HepG2 (cell line): ENCODE measurements around the gene PPP1R16B. TPM values are rescaled to one million over a fixed set of nuclear protein-coding genes. Genes with fewer than 3 reads are reported as not detected.

Experiments
- ATF7-NPFF ChIP-seq: sonication (generic); formaldehyde crosslinking; IDR thresholded peaks from 2 replicates; pipeline ENCODE4 v1.8.1; 2023; ENCODE audit warnings: mild to moderate bottlenecking, low read depth, missing genetic modification reagents, moderate library complexity
- CEBPZ ChIP-seq: IDR thresholded peaks from 2 replicates; pipeline ENCODE4 v1.6.1; 2012; ENCODE audit warnings: low read length, improper control_type of control experiment
- CHD2 ChIP-seq: IDR thresholded peaks from 2 replicates; pipeline ENCODE4 v1.6.1; 2011; ENCODE audit warnings: low read depth, low read length, improper control_type of control experiment
- DRAP1 ChIP-seq: IDR thresholded peaks from 2 replicates; pipeline ENCODE4 v1.6.1; 2016; ENCODE audit warnings: missing genetic modification reagents, missing compliant biosample characterization
- ERF ChIP-seq: IDR thresholded peaks from 2 replicates; pipeline ENCODE4 v1.6.1; 2018; ENCODE audit warnings: missing biosample characterization, missing genetic modification reagents
- KDM4B ChIP-seq: sonication (generic); formaldehyde crosslinking; IDR thresholded peaks from 2 replicates; pipeline ENCODE4 v1.4.0; 2020; ENCODE audit warnings: missing genetic modification reagents
- MED1 ChIP-seq: sonication (generic); formaldehyde crosslinking; IDR thresholded peaks from 2 replicates; pipeline ENCODE4 v1.4.0; 2020; ENCODE audit warnings: missing genetic modification reagents
- MXD1 ChIP-seq: sonication (generic); formaldehyde crosslinking; IDR thresholded peaks from 2 replicates; pipeline ENCODE4 v1.4.0; 2020; ENCODE audit warnings: mild to moderate bottlenecking, missing genetic modification reagents
- NCOA2 ChIP-seq: sonication (generic); formaldehyde crosslinking; IDR thresholded peaks from 2 replicates; pipeline ENCODE4 v1.8.0; 2022; ENCODE audit warnings: inconsistent platforms
- RNF2 ChIP-seq: fragments of 450-650 bp; conservative IDR thresholded peaks from 2 replicates; pipeline ENCODE4 v1.6.1; 2016; ENCODE audit warnings: low read depth
- SAP130 ChIP-seq: IDR thresholded peaks from 2 replicates; pipeline ENCODE4 v1.6.1; 2016; ENCODE audit warnings: low read depth
- SKI ChIP-seq: fragments of 450-650 bp; IDR thresholded peaks from one replicate; pipeline ENCODE4 v1.6.1; 2018; ENCODE audit warnings: mild to moderate bottlenecking; ENCODE audit not compliant: partially characterized antibody
- SMAD9 ChIP-seq: sonication (generic); formaldehyde crosslinking; IDR thresholded peaks from 2 replicates; pipeline ENCODE4 v1.5.1; 2020; ENCODE audit warnings: mild to moderate bottlenecking, missing genetic modification reagents
- ZNF138 ChIP-seq: sonication (generic); formaldehyde crosslinking; IDR thresholded peaks from 2 replicates; pipeline ENCODE4 v1.5.0; 2020; ENCODE audit warnings: mild to moderate bottlenecking, low read depth, missing genetic modification reagents
- ZNF333 ChIP-seq: sonication (generic); formaldehyde crosslinking; IDR thresholded peaks from 2 replicates; pipeline ENCODE4 v1.4.0; 2020; ENCODE audit warnings: mild to moderate bottlenecking, missing genetic modification reagents, borderline replicate concordance
- ZNF33B ChIP-seq: sonication (generic); formaldehyde crosslinking; IDR thresholded peaks from 2 replicates; pipeline ENCODE4 v1.5.1; 2020; ENCODE audit warnings: mild to moderate bottlenecking, missing genetic modification reagents
- ZNF503 ChIP-seq: sonication (generic); formaldehyde crosslinking; IDR thresholded peaks from 2 replicates; pipeline ENCODE4 v1.4.0; 2020; ENCODE audit warnings: missing genetic modification reagents
- polyA plus RNA-seq, 8 experiments: library from polyadenylated mRNA; depleted of rRNA in 3 of 8; stranded (reverse) in 7 of 8; unstranded in 1 of 8; fragments of >200 nt; fragmentation: Illumina TruSeq in 4 of 8; extraction: Trizol in 4 of 8; gene quantifications; 2 replicates each; pipeline versions ENCODE4 v1.2.1 to v1.2.3, GENCODE V29; 2011 to 2016; ENCODE audit warnings: low read depth in 4 of 8, missing spikeins in 1 of 8, mixed read lengths in 1 of 8; ENCODE audit not compliant: insufficient read depth in 1 of 8
- total RNA-seq, 5 experiments: library from RNA; depleted of rRNA; stranded (reverse); fragments of >200 nt; fragmentation: Illumina TruSeq; extraction: Trizol; gene quantifications; 2 replicates each; pipeline ENCODE4 v1.2.3, GENCODE V29; 2016; ENCODE audit warnings: low read depth in 1 of 5
- TF ChIP-seq, protein P1 (sequence below): sonication (generic); formaldehyde crosslinking; IDR thresholded peaks from 2 replicates; pipeline ENCODE4 v1.4.0; 2020; ENCODE audit warnings: missing genetic modification reagents, mild to moderate bottlenecking, borderline replicate concordance
- TF ChIP-seq, protein P2 (sequence below): sonication (generic); formaldehyde crosslinking; IDR thresholded peaks from 2 replicates; pipeline ENCODE4 v1.9.0; 2021; ENCODE audit warnings: missing genetic modification reagents, mild to moderate bottlenecking, borderline replicate concordance

Gene PPP1R16B
- total and polyA plus RNA-seq, 2 of the 13 experiments (the other 11 are each of a cell fraction or from before 2014, with no cell fraction given) = 0.02 to 0.11 TPM

DNA sequence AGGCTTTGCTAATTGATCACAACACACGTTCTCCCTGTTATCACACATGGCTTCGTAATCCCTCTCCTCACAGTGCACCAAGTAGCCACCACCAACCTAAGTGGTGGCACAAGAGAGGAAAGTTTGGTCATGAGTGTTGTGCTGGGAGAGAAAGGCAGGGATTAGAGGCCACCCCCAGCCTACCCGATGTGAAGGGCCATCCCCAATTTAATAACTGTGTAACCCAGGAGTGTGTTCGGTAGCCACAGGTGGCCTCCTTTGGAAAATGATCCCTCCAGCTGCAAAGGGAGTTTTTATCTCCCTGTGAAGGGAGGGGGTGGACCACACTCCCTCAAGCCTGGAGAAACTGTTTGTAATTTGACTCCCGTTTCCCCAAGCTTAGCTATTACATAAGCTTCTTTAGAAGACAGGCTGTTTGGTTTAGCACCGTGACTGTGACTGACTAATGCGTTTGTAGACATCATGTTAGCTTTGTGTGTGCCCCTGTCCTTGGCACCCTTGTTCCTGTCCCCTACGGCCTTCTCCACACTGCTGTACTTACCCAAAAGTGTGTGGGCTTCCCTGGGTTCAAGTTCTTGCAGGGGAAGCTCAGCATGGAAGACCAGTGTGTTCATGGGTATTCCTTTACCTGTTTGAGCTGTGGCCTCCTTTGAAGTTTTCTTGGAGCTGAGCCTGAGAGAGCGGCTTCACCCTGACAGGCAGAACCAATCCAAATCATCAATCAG lies 20.6 kb downstream of the PPP1R16B start (continued):
- peak; percentile 85; the same call in 1 of the 2 replicates for TF ChIP-seq ZNF503
- TF ChIP-seq SKI = peak; percentile 47
- no peak for TF ChIP-seq CHD2
- TF ChIP-seq ERF (CRISPR knock-in tag) = peak; percentile 88
- peak; percentile 83 for TF ChIP-seq SAP130 (CRISPR knock-in tag)
- no peak for TF ChIP-seq ZNF138
- 0 out of 2 replicates have a peak, but pooled peaks have one; percentile 32 for TF ChIP-seq ATF7-NPFF
- TF ChIP-seq MXD1 (CRISPR knock-in tag) = no peak
- TF ChIP-seq, protein P1, sequence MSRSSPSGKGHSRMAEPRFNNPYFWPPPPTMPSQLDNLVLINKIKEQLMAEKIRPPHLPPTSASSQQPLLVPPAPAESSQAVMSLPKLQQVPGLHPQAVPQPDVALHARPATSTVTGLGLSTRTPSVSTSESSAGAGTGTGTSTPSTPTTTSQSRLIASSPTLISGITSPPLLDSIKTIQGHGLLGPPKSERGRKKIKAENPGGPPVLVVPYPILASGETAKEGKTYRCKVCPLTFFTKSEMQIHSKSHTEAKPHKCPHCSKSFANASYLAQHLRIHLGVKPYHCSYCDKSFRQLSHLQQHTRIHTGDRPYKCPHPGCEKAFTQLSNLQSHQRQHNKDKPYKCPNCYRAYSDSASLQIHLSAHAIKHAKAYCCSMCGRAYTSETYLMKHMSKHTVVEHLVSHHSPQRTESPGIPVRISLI (CRISPR knock-in tag) = 0 out of 2 replicates have a peak, but pooled peaks have one; percentile 31
- no peak for TF ChIP-seq CEBPZ
- 0 out of 2 replicates have a peak, but pooled peaks have one; percentile 35 for TF ChIP-seq SMAD9 (CRISPR knock-in tag)
- peak; percentile 78; the same call in 1 of the 2 replicates for TF ChIP-seq DRAP1
- TF ChIP-seq, protein P2, sequence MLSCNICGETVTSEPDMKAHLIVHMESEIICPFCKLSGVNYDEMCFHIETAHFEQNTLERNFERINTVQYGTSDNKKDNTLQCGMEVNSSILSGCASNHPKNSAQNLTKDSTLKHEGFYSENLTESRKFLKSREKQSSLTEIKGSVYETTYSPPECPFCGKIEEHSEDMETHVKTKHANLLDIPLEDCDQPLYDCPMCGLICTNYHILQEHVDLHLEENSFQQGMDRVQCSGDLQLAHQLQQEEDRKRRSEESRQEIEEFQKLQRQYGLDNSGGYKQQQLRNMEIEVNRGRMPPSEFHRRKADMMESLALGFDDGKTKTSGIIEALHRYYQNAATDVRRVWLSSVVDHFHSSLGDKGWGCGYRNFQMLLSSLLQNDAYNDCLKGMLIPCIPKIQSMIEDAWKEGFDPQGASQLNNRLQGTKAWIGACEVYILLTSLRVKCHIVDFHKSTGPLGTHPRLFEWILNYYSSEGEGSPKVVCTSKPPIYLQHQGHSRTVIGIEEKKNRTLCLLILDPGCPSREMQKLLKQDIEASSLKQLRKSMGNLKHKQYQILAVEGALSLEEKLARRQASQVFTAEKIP (CRISPR knock-in tag) = no peak
- TF ChIP-seq ZNF333 (CRISPR knock-in tag) = no peak
- peak; percentile 64 for TF ChIP-seq NCOA2
- TF ChIP-seq RNF2 = no peak
- TF ChIP-seq ZNF33B (CRISPR knock-in tag) = peak; percentile 66
- TF ChIP-seq KDM4B (CRISPR knock-in tag) = peak; percentile 69
- peak; percentile 84 for TF ChIP-seq MED1 (CRISPR knock-in tag)
